ENCODE measurements around the gene FBXO3.

Gene FBXO3

DNA sequence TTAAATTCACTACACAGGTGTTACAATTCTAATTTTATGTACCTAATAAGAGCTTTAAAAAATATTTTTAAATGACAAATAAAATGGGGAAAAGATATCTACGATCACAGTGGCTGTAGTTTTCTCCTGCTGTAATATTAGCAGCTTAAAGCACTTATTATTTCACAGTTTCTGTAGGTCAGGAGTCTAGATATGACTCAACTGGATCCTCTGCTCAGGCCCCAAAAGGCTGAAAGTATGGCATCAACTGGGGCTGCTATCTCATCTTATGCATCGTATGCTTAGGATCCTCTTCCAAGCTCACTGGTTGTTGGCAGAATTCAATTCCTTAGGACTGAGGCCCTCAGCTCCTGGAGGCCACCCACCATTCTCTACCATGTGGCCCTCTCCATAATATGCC lies 12.8 kb downstream of the FBXO3 start:
- TF ChIP-seq, protein P1, sequence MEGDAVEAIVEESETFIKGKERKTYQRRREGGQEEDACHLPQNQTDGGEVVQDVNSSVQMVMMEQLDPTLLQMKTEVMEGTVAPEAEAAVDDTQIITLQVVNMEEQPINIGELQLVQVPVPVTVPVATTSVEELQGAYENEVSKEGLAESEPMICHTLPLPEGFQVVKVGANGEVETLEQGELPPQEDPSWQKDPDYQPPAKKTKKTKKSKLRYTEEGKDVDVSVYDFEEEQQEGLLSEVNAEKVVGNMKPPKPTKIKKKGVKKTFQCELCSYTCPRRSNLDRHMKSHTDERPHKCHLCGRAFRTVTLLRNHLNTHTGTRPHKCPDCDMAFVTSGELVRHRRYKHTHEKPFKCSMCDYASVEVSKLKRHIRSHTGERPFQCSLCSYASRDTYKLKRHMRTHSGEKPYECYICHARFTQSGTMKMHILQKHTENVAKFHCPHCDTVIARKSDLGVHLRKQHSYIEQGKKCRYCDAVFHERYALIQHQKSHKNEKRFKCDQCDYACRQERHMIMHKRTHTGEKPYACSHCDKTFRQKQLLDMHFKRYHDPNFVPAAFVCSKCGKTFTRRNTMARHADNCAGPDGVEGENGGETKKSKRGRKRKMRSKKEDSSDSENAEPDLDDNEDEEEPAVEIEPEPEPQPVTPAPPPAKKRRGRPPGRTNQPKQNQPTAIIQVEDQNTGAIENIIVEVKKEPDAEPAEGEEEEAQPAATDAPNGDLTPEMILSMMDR (conservative IDR thresholded peaks at IDR 0.05; ENCODE audit: low read depth, low read length), result no peak
- Histone ChIP-seq H3K4me1 (ENCODE audit: low read depth, poor library complexity, severe bottlenecking) (peaks cover 22% of the 10 kb centered on the region), H2AFZ (ENCODE audit: low read depth) (no peak overlapping the region), H3K36me3 (ENCODE audit: insufficient read depth) (no peaks in the 10 kb centered on the region; the same call in 1 of the 2 replicates), H3K27ac (peak overlapping the region; percentile 35; the same call in 1 of the 2 replicates), H3K27me3 (ENCODE audit: insufficient read depth, low read depth) (no peaks in the 10 kb centered on the region), H4K20me1 (ENCODE audit: insufficient read depth) (no peaks in the 10 kb centered on the region), H3K9ac (no peak overlapping the region; the same call in 1 of the 2 replicates), H3K79me2 (ENCODE audit: insufficient read depth, low read depth) (no peaks in the 10 kb centered on the region), H3K4me2 (peak overlapping the region; percentile 61), H3K4me3 (IDR thresholded peaks at IDR 0.05; ENCODE audit: insufficient read depth, low read depth, low read length) (no peak overlapping the region)

DNA sequence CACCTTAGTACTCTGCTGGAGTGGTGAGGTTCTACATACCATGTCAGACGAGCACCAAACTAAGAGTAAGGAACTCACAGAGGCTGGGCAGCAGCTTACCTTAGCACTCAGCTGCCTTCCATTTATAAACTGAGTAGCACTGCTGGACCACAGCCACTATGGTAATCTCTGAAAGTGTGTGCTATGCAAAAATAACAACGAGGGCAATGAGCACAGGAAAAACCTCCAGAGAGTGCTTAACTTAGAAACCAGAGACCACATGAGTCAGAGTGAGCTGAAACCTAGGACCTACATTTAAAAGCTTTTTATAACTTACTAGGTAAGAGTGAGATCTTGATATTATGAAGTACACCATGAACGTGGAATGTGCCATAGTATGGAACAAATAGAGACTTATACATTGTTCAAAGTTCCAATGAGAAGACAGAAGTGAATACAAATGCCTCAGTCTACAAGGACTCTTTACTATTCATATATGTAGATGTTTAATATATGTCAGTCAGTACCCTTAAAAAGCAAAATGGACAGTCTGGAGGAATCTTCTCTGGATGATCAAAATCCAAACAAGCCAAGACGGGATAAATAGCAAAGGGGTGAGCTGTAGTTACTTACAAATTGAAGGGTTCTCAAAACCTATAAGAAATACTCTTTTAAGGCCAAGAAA lies 20.9 kb downstream of the FBXO3 start:
- H3K4me2 ChIP-seq, result peak overlapping the region; percentile 79
- H3K4me1 ChIP-seq (ENCODE audit: low read depth, poor library complexity, severe bottlenecking), result peaks cover 55% of the 10 kb centered on the region
- H4K20me1 ChIP-seq (ENCODE audit: insufficient read depth), result no peaks in the 10 kb centered on the region
- H3K4me3 ChIP-seq (IDR thresholded peaks at IDR 0.05; ENCODE audit: insufficient read depth, low read depth, low read length), result no peak overlapping the region
- H3K79me2 ChIP-seq (ENCODE audit: insufficient read depth, low read depth), result no peaks in the 10 kb centered on the region
- TF ChIP-seq, protein P1 (conservative IDR thresholded peaks at IDR 0.05; ENCODE audit: low read depth, low read length), result no peak
- peak overlapping the region; percentile 48 for H3K9ac ChIP-seq
- peak overlapping the region; percentile 27; the same call in 1 of the 2 replicates for H2AFZ ChIP-seq (ENCODE audit: low read depth)
- H3K27ac ChIP-seq, result peak overlapping the region; percentile 80
- H3K27me3 ChIP-seq (ENCODE audit: insufficient read depth, low read depth), result no peaks in the 10 kb centered on the region
- H3K36me3 ChIP-seq (ENCODE audit: insufficient read depth), result no peaks in the 10 kb centered on the region; the same call in none of the 2 replicates

DNA sequence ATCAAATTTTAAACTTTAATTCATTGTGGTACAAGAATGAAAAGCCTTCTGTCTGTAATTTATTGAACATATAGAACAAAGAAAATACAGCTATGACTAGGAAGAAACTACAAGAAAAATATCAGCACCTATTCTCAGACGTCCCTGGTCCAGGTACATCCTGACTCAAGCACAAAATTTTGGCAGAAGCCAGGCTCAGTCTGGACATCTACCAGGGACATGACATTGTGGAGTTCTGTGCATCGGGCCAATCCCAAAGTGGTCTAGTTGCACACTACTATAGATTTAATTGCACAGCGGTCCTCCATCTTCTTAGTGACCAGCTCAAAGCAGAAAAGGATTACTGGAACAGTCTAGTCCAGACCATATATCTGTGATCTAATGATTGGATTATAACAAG lies 22.4 kb downstream of the FBXO3 start:
- peak overlapping the region; percentile 79; the same call in 1 of the 2 replicates for H3K4me2 ChIP-seq
- no peaks in the 10 kb centered on the region for H3K27me3 ChIP-seq (ENCODE audit: insufficient read depth, low read depth)
- no peak overlapping the region for H2AFZ ChIP-seq (ENCODE audit: low read depth)
- TF ChIP-seq, protein P1 (conservative IDR thresholded peaks at IDR 0.05; ENCODE audit: low read depth, low read length), result no peak
- no peaks in the 10 kb centered on the region; the same call in none of the 2 replicates for H3K36me3 ChIP-seq (ENCODE audit: insufficient read depth)
- peak overlapping the region; percentile 80; the same call in 1 of the 2 replicates for H3K27ac ChIP-seq
- H3K9ac ChIP-seq, result no peak overlapping the region
- H3K79me2 ChIP-seq (ENCODE audit: insufficient read depth, low read depth), result no peaks in the 10 kb centered on the region
- H3K4me1 ChIP-seq (ENCODE audit: low read depth, poor library complexity, severe bottlenecking), result peaks cover 55% of the 10 kb centered on the region
- H3K4me3 ChIP-seq (IDR thresholded peaks at IDR 0.05; ENCODE audit: insufficient read depth, low read depth, low read length), result no peak overlapping the region
- no peaks in the 10 kb centered on the region for H4K20me1 ChIP-seq (ENCODE audit: insufficient read depth)

DNA sequence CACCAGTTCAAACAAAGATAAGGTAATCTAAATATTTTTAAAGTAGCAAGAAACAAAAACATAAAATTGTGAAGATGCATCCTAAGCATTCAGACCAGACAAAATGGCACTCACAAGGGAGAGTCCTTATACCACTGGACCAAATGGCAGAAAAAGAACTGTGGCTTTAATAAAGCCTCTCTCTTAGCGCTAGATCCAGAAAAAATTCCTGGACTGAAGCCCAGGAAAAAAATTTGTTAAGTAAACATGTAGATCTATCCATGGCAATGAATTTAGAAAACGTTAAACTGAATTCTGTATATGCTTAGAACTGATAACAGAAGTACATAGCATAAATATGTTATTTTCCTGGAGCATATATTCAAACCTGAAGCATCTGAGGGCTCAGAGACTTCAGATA lies 26.3 kb downstream of the FBXO3 start:
- no peaks in the 10 kb centered on the region for H4K20me1 ChIP-seq (ENCODE audit: insufficient read depth)
- no peaks in the 10 kb centered on the region for H3K27me3 ChIP-seq (ENCODE audit: insufficient read depth, low read depth)
- no peak overlapping the region for H3K27ac ChIP-seq
- H3K4me2 ChIP-seq, result no peak overlapping the region
- no peak overlapping the region for H3K4me3 ChIP-seq (IDR thresholded peaks at IDR 0.05; ENCODE audit: insufficient read depth, low read depth, low read length)
- TF ChIP-seq, protein P1 (conservative IDR thresholded peaks at IDR 0.05; ENCODE audit: low read depth, low read length), result no peak
- no peak overlapping the region for H2AFZ ChIP-seq (ENCODE audit: low read depth)
- H3K9ac ChIP-seq, result no peak overlapping the region
- no peaks in the 10 kb centered on the region for H3K79me2 ChIP-seq (ENCODE audit: insufficient read depth, low read depth)
- H3K4me1 ChIP-seq (ENCODE audit: low read depth, poor library complexity, severe bottlenecking), result peaks cover 25% of the 10 kb centered on the region
- H3K36me3 ChIP-seq (ENCODE audit: insufficient read depth), result no peaks in the 10 kb centered on the region; the same call in 1 of the 2 replicates
